ENCODE results near the gene GMPPA. TPM values are rescaled to one million over a fixed set of nuclear protein-coding genes. Genes with fewer than 3 reads are reported as not detected.

Gene GMPPA
- total RNA-seq, 1 donor: 32.0 TPM

- no peak for DNase-seq (ENCODE audit: low read depth in 2 of 3, low spot score in 2 of 3)
Observed at GRCh38 chr2:219515874-219516629, 17.4 kb downstream of the GMPPA start.

GRCh38 chr2:219516888-219517287 lies 18.2 kb downstream of the GMPPA start:
- no peak for DNase-seq (ENCODE audit: low read depth in 2 of 3, low spot score in 2 of 3)

- no peak for DNase-seq (ENCODE audit: low read depth in 2 of 3, low spot score in 2 of 3)
Observed at GRCh38 chr2:219517954-219518778, 19.5 kb downstream of the GMPPA start.

DNA sequence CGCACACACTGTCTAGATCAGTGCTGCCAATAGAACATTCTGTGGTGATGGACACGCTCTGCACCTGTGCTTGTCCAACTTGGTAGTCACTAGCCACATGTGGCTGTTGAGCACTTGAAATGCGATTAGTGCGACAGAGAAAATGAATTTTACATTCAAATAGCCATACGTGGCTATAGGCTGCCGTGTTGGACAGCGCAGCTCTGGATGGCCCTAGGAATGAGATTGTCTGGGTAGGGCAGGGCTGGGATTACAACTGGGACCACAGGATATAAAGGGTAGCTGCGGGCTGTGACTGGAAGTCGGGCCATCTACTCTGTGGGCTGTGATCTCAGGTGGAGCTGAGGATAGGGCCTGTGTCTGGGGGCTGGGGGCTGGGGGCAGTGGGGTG lies 20.8 kb downstream of the GMPPA start:
- no peak for DNase-seq (ENCODE audit: low read depth in 2 of 3, low spot score in 2 of 3)

- no peak for DNase-seq (ENCODE audit: low read depth in 2 of 3, low spot score in 2 of 3)
Observed at GRCh38 chr2:219520079-219520478, 21.4 kb downstream of the GMPPA start.

DNA sequence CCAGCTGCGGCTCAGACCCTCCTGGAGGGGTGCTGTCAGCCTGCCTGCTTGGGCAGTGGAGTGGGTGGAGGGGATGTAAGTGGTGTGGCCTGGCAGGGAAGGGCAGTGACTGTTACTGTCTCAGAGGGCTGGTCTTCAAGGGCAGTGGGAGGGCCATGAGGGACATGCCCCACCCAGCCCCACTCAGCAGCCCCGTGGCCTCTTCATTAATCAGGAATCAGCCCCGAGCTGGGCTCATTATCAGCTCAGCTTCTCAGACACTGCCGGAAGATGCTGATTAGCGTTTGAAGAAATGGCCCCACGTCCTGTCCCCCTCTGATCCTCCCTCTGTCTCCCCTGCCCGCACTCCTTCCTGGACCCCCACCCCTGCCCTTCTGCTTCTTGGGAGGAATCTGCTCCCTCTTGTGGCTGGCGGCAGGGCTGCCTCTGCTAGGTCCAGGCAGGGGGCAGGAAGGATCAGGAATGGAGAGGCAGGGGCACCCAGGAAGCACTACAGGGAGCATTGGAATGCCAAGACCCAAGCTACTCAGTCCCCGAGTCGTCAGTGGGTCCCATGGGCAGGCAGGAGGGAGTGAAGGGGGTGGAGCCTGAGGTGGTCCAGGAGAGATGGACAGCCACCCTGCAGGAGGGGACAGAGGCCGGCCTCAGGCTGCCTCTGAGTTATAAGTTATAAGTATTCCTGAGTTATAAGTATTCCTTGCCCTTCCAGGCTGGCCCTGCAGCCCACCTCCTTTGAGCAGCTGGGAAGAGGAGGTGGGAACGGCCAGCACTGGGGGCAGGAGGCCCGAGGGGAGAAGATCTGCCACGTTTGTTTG lies 22.6 kb downstream of the GMPPA start:
- peak in 2 of 3 donors; percentile 56 to 66 for DNase-seq (ENCODE audit: low read depth in 2 of 3, low spot score in 2 of 3)

GRCh38 chr2:219522111-219523030 lies 23.7 kb downstream of the GMPPA start:
- DNase-seq (ENCODE audit: low read depth in 2 of 3, low spot score in 2 of 3): no peak

GRCh38 chr2:219523031-219523671 lies 24.5 kb downstream of the GMPPA start:
- peak in 1 of 3 donors; percentile 69 for DNase-seq (ENCODE audit: low read depth in 2 of 3, low spot score in 2 of 3)

GRCh38 chr2:219524817-219525216 lies 26.1 kb downstream of the GMPPA start:
- DNase-seq (ENCODE audit: low read depth in 2 of 3, low spot score in 2 of 3): no peak

GRCh38 chr2:219525533-219526232 lies 27.0 kb downstream of the GMPPA start:
- no peak for DNase-seq (ENCODE audit: low read depth in 2 of 3, low spot score in 2 of 3)

DNA sequence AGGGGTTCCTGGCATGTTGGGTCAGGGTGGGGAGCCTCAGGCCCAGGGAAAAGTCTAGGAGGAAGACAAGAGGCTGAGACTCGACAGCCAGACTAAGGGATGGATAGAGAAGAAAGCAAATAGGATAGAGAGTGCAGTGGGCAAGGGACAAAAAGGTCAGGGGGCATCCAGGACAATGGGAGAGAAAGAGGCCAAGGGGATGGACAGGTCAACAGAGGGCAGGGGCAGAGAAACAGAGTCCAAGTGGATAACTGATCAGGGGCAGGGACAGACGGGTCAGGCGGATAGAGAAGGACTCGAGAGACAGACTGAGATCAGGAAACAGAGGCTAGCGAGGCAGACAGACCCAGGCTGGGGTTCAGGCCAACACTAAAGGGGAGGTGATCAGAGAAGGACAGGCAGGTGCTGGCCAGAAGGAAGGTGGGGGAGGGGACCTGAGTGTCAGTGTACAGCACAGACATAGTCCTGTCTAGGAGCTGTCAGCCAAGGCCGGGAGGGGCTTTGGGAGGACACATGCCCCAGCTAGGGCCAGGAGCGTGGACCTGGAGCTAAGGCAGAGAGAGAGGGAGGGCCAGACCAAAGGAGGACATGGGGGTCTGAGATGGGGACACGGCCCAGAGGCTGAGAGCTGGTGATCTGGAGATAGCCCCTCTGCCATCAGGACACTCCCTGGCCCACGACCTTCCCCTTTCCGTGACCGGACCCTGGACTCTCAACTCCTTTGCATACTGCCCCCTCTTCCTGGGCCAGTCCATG lies 27.8 kb downstream of the GMPPA start:
- DNase-seq (ENCODE audit: low read depth in 2 of 3, low spot score in 2 of 3): no peak

- no peak for DNase-seq (ENCODE audit: low read depth in 2 of 3, low spot score in 2 of 3)
Observed at GRCh38 chr2:219527076-219527394, 28.3 kb downstream of the GMPPA start.

DNA sequence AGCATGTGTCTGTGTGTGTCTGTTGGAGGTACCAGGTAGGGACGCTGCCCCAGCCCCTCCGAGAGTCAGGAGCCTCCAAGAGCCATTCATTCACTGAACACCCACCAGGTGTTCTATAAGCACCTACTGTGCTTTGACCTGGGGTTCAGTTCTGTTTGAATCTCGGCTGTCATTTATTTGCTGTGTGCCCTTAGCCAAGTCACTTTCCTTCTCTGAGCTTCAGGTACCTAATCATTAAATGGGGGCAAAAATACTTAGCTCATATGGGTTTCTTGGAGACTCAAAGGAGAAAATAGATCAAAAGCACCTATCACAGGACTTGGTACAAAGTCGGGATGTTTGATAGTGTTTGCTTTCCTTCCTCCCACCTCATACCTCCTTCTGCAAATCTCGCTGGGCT lies 28.8 kb downstream of the GMPPA start:
- no peak for DNase-seq (ENCODE audit: low read depth in 2 of 3, low spot score in 2 of 3)

GRCh38 chr2:219530048-219530963 lies 31.6 kb downstream of the GMPPA start:
- DNase-seq (ENCODE audit: low read depth in 2 of 3, low spot score in 2 of 3): peak; percentile 76 to 89 (median 83)

DNA sequence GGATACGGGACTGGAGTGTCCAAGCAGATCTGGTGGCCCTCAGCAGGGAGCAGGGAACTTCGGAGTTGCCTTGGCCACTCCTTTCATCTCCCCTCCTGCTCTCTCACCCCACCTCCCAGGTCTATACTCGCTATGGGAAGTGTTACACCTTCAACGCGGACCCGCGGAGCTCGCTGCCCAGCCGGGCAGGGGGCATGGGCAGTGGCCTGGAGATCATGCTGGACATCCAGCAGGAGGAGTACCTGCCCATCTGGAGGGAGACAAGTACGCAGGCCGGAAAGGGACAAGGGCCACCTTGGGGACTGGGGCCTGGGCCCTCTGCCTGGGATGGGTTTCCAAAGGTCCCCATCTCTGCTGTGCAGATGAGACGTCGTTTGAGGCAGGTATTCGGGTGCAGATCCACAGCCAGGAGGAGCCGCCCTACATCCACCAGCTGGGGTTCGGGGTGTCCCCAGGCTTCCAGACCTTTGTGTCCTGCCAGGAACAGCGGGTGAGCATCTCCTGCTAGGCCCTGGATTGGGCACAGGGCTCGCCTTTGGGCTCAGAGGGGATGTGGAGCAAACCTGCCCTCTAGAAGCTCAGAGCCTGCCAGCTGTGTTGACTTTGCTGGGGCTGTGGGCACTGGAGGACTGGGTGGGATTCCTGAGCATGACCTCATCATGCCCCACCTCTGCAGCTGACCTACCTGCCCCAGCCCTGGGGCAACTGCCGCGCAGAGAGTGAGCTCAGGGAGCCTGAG lies 33.1 kb downstream of the GMPPA start:
- DNase-seq (ENCODE audit: low read depth in 2 of 3, low spot score in 2 of 3): no peak

GRCh38 chr2:219532378-219532649 lies 33.6 kb downstream of the GMPPA start:
- no peak for DNase-seq (ENCODE audit: low read depth in 2 of 3, low spot score in 2 of 3)

All from hematopoietic multipotent progenitor cell (in vitro differentiated cells).